KMS-11 (cell line): ENCODE measurements around the gene SPEG.
A peak's percentile ranks its signal among the peaks of the same experiment; 100 is the strongest.

Source experiments
- H2AFZ ChIP-seq: fragments of 200-600 bp; sonication (generic); 2 replicates; pipeline ENCODE4 v1.6.1; 2016; ENCODE audit warnings: antibody characterized with exemption, mixed run types, low read depth
- H3K27ac ChIP-seq: fragments of 200-600 bp; sonication (generic); 2 replicates; pipeline ENCODE4 v1.6.1; 2016; ENCODE audit warnings: mild to moderate bottlenecking, mixed run types
- H3K27me3 ChIP-seq: fragments of 200-600 bp; sonication (generic); 2 replicates; pipeline ENCODE4 v1.6.1; 2017; ENCODE audit warnings: mild to moderate bottlenecking, low read depth, mixed run types, moderate library complexity; ENCODE audit not compliant: insufficient read depth
- H3K36me3 ChIP-seq: fragments of 200-600 bp; sonication (generic); 2 replicates; pipeline ENCODE4 v1.6.1; 2017; ENCODE audit warnings: mild to moderate bottlenecking, mixed run types; ENCODE audit not compliant: insufficient read depth
- H3K4me1 ChIP-seq: fragments of 200-600 bp; sonication (generic); 2 replicates; pipeline ENCODE4 v1.6.1; 2016; ENCODE audit warnings: mild to moderate bottlenecking, low read depth, mixed run types; ENCODE audit not compliant: poor library complexity, severe bottlenecking
- H3K4me2 ChIP-seq: fragments of 200-600 bp; sonication (generic); 2 replicates; pipeline ENCODE4 v1.7.0; 2016; ENCODE audit warnings: mild to moderate bottlenecking, mixed run types
- H3K4me3 ChIP-seq: fragments of 200-600 bp; sonication (generic); IDR thresholded peaks from 2 replicates; pipeline ENCODE4 v1.6.1; 2017; ENCODE audit warnings: low read depth, low read length, mixed read lengths; ENCODE audit not compliant: insufficient read depth
- H3K79me2 ChIP-seq: fragments of 200-600 bp; sonication (generic); 2 replicates; pipeline ENCODE4 v1.6.1; 2016; ENCODE audit warnings: low read depth, mixed run types; ENCODE audit not compliant: insufficient read depth
- H3K9ac ChIP-seq: fragments of 200-600 bp; sonication (generic); 2 replicates; pipeline ENCODE4 v1.6.1; 2016; ENCODE audit warnings: mild to moderate bottlenecking, mixed run types
- H4K20me1 ChIP-seq: fragments of 200-600 bp; sonication (generic); 2 replicates; pipeline ENCODE4 v1.6.1; 2016; ENCODE audit warnings: mild to moderate bottlenecking, mixed run types; ENCODE audit not compliant: insufficient read depth
- CTCF ChIP-seq: fragments of 200-600 bp; sonication (generic); conservative IDR thresholded peaks from 2 replicates; pipeline ENCODE4 v1.6.1; 2017; ENCODE audit warnings: low read depth, mild to moderate bottlenecking, antibody characterized with exemption, low read length, moderate library complexity, mixed read lengths

Gene SPEG

DNA sequence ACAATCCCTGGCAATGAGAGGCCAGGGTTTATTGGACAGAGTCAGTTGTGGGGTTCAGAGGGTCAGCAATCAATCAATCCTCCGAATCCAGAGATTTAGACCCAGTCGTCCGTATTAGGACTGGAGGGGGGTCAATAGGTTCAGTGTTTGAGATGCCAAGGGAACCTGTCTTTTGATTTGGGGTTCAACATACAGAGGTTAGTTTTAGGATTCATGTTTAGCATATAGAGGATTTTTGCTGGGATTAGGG is 64.3 kb downstream of the SPEG start:
- peaks cover 13% of the 10 kb centered on the region for H3K27me3 ChIP-seq
- peaks cover 13% of the 10 kb centered on the region for H3K4me1 ChIP-seq
- no peaks in the 10 kb centered on the region for H4K20me1 ChIP-seq
- H3K4me3 ChIP-seq, result peak overlapping the region; percentile 41
- H3K4me2 ChIP-seq, result peak overlapping the region; percentile 97
- 0 out of 2 replicates have a peak overlapping the region, but pooled peaks have one; percentile 8 for H3K27ac ChIP-seq
- H3K79me2 ChIP-seq, result no peaks in the 10 kb centered on the region
- peak overlapping the region; percentile 95 for H2AFZ ChIP-seq
- H3K36me3 ChIP-seq, result no peaks in the 10 kb centered on the region
- peak overlapping the region; percentile 87 for H3K9ac ChIP-seq
- TF ChIP-seq CTCF, result no peak

GRCh38 chr2:219499555-219499954 is 64.9 kb downstream of the SPEG start:
- Histone ChIP-seq H2AFZ (no peak overlapping the region; the same call in 1 of the 2 replicates), H3K9ac (peak overlapping the region; percentile 87; the same call in 1 of the 2 replicates), H3K27ac (no peak overlapping the region)

GRCh38 chr2:219500135-219500534 is 65.5 kb downstream of the SPEG start:
- no peak overlapping the region; the same call in 1 of the 2 replicates for H3K4me2 ChIP-seq
- H3K4me3 ChIP-seq, result no peak overlapping the region
- H3K79me2 ChIP-seq, result no peaks in the 10 kb centered on the region
- H3K27ac ChIP-seq, result no peak overlapping the region
- peaks cover 13% of the 10 kb centered on the region for H3K4me1 ChIP-seq
- peaks cover 2% of the 10 kb centered on the region for H3K27me3 ChIP-seq
- H3K9ac ChIP-seq, result no peak overlapping the region
- H3K36me3 ChIP-seq, result no peaks in the 10 kb centered on the region
- no peak overlapping the region for H2AFZ ChIP-seq
- H4K20me1 ChIP-seq, result no peaks in the 10 kb centered on the region
- TF ChIP-seq CTCF, result peak; percentile 34; the same call in 1 of the 2 replicates

More at GRCh38 chr2:219499555-219499954, 64.9 kb downstream of the SPEG start:
- no peak for TF ChIP-seq CTCF
- peaks cover 13% of the 10 kb centered on the region for H3K4me1 ChIP-seq
- H3K79me2 ChIP-seq, result no peaks in the 10 kb centered on the region
- H4K20me1 ChIP-seq, result no peaks in the 10 kb centered on the region
- H3K4me2 ChIP-seq, result peak overlapping the region; percentile 97
- H3K36me3 ChIP-seq, result no peaks in the 10 kb centered on the region
- H3K4me3 ChIP-seq, result no peak overlapping the region
- peaks cover 7% of the 10 kb centered on the region for H3K27me3 ChIP-seq

- Histone ChIP-seq H3K27me3 (no peaks in the 10 kb centered on the region; the same call in 1 of the 2 replicates), H3K9ac (no peak overlapping the region)
- no peak for TF ChIP-seq CTCF
Observed at GRCh38 chr2:219501849-219502248, 67.2 kb downstream of the SPEG start.

More at GRCh38 chr2:219501849-219502248, 67.2 kb downstream of the SPEG start:
- no peaks in the 10 kb centered on the region for H3K36me3 ChIP-seq
- H3K4me1 ChIP-seq, result peaks cover 7% of the 10 kb centered on the region
- H3K27ac ChIP-seq, result no peak overlapping the region
- H3K4me2 ChIP-seq, result no peak overlapping the region
- H3K4me3 ChIP-seq, result no peak overlapping the region
- H2AFZ ChIP-seq, result no peak overlapping the region
- no peaks in the 10 kb centered on the region for H3K79me2 ChIP-seq
- H4K20me1 ChIP-seq, result no peaks in the 10 kb centered on the region
